RWPE1 (cell line): Measurements from ENCODE around the gene EFNA4.
A peak's percentile ranks its signal among the peaks of the same experiment; 100 is the strongest.

Experiments used
- CTCF ChIA-PET: fragments of 350-600 bp; sonication (Branson Sonifier 250); formaldehyde crosslinking; extraction: SDS; loops from one replicate; lab custom pipeline; 2021; lab: Yijun Ruan, JAX
- POLR2A ChIA-PET: fragments of 400-600 bp; formaldehyde crosslinking; extraction: SDS; loops from one replicate; lab custom pipeline; 2020; ENCODE audit warnings: antibody characterized with exemption; ENCODE audit not compliant: low non-redundant PET; lab: Yijun Ruan, JAX
- DNase-seq: peaks from one replicate; pipeline ENCODE4 v3.0.0; 2012; ENCODE audit warnings: low spot score
- H3K27ac ChIP-seq: fragments of 450-650 bp; 2 replicates; pipeline ENCODE4 v1.5.1; 2017
- CTCF ChIP-seq: fragments of 450-650 bp; conservative IDR thresholded peaks from 2 replicates; pipeline ENCODE4 v1.5.1; 2017; ENCODE audit warnings: low read depth, mild to moderate bottlenecking

The EFNA4 gene

GRCh38 chr1:155050560-155051341 lies 12.8 kb upstream of the EFNA4 start, which contains the start of gene ADAM15:
Gene ADAM15, plus strand, starts transcription at chr1:155051316. Its CDS starts 71 bp downstream, at chr1:155051387.
- H3K27ac ChIP-seq, result peak within 1 kb of the TSS; percentile 98
- ChIA-PET CTCF (interaction anchor here (0.6 to 3.0 kb wide), 20 partner anchors 9 to 600 kb away, joined by 3 to 27 read pairs (median 4); partner anchors contain the start of genes PBXIP1, PYGO2 and ZBTB7B), POLR2A (interaction anchor here (0.6 to 0.8 kb wide), 3 partner anchors 9 to 32 kb away, joined by 3 to 12 read pairs (median 5); no protein-coding TSS in a partner anchor)
- peak; percentile 93 for DNase-seq
- TF ChIP-seq CTCF, result peak; percentile 94

DNA sequence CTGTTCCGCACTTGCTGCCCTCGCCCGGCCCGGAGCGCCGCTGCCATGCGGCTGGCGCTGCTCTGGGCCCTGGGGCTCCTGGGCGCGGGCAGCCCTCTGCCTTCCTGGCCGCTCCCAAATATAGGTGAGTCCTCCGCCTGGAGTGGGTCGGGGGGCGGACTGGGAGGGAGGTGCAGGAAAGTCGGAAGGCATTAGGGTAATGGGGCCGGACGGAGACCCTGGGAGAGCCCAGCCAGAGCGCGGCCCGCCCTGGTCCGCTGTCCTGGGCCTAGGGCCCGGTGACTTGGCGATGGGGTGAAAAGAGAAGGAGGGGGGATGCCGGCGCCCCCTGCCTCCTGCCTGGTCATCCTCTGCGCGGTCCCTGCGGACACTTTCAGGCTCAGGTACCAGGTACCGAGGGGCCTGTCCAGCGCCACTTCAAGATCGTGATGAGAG lies 12.2 kb upstream of the EFNA4 start:
- DNase-seq, result peak; percentile 17
- CTCF ChIA-PET, result interaction anchor here (0.6 to 3.0 kb wide), 12 partner anchors 9 to 600 kb away, joined by 3 to 27 read pairs (median 4); partner anchors contain the start of gene ZBTB7B
- H3K27ac ChIP-seq, result peak overlapping the region; percentile 98
- POLR2A ChIA-PET, result interaction anchor here (0.6 to 0.8 kb wide), 3 partner anchors 8 to 32 kb away, joined by 3 to 12 read pairs (median 5); no protein-coding TSS in a partner anchor
- TF ChIP-seq CTCF, result no peak

- H3K27ac ChIP-seq, result peak overlapping the region; percentile 98
- no peak for TF ChIP-seq CTCF
- peak; percentile 69 for DNase-seq
- CTCF ChIA-PET, result interaction anchor here (0.6 to 3.0 kb wide), 9 partner anchors 9 to 478 kb away, joined by 3 to 27 read pairs (median 3); partner anchors contain the start of gene EFNA3
- POLR2A ChIA-PET, result interaction anchor here (0.6 to 0.8 kb wide), 2 partner anchors 9 to 31 kb away, joined by 4 to 12 read pairs; no protein-coding TSS in a partner anchor
Measured at GRCh38 chr1:155051777-155052398, 11.7 kb upstream of the EFNA4 start.

- peak; percentile 63 for DNase-seq
- TF ChIP-seq CTCF, result peak; percentile 69
- POLR2A ChIA-PET, result no interaction called here
- CTCF ChIA-PET, result interaction anchor here (0.5 to 3.0 kb wide), 12 partner anchors 8 to 1129 kb away, joined by 3 to 27 read pairs (median 4); partner anchors contain the start of gene EFNA3
- peak overlapping the region; percentile 98 for H3K27ac ChIP-seq
Measured at GRCh38 chr1:155052439-155053395, 10.8 kb upstream of the EFNA4 start.

DNA sequence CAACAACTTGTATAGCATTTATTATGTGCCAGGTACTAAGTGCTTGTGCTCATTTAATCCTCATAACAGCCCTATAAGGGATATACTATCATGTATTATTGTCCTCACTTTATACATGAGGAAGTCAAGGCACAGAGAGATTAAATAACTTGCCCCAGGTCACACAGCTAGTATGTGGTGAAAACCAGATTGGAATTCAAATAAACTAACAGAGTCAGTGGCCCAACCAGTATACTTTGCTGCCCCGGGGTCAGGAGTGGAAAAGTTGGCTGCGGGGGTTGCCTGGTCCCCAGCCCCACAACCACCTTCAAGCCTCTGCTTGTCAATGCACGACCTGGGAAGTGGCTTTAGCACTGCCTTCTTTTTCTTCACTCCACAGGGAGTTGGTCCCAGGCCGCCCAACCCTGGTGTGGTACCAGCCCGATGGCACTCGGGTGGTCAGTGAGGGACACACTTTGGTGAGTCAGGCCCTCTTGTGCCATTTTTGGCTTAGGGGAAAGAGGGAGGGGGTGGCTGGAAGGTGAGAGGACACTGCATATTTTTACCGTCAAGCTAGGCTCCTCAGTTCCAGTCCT lies 9.9 kb upstream of the EFNA4 start:
- ChIA-PET CTCF (interaction anchor here (0.6 to 1.8 kb wide), 7 partner anchors 9 to 1108 kb away, joined by 3 to 8 read pairs (median 4); no protein-coding TSS in a partner anchor), POLR2A (no interaction called here)
- peak overlapping the region; percentile 98 for H3K27ac ChIP-seq
- DNase-seq, result no peak
- TF ChIP-seq CTCF, result no peak
